HEK293 (cell line): ENCODE results near the gene PHF3.

Experiments
- CTCF ChIA-PET: fragments of 350-600 bp; formaldehyde crosslinking; extraction: SDS; loops from one replicate; lab custom pipeline; 2021; ENCODE audit warnings: antibody characterized with exemption; lab: Yijun Ruan, JAX
- POLR2A ChIA-PET: fragments of 300-600 bp; formaldehyde crosslinking; extraction: SDS; loops from one replicate; lab custom pipeline; 2020; ENCODE audit warnings: antibody characterized with exemption, inconsistent platforms; lab: Yijun Ruan, JAX
- H3K27ac ChIP-seq: fragments of 200-500 bp; sonication (Bioruptor generic); 2 replicates; pipeline ENCODE4 v1.5.1; 2014; ENCODE audit warnings: low read depth, low read length, control low read depth, inconsistent platforms; ENCODE audit errors: extremely low read depth
- H3K36me3 ChIP-seq, 2 experiments: fragments of 200-500 bp in 1 of 2; sonication (Bioruptor generic) in 1 of 2; 1 replicate in 1 of 2; 2 replicates in 1 of 2; pipeline ENCODE4 v1.5.1; 2014 to 2017; ENCODE audit warnings: inconsistent platforms in 2 of 2, low read length in 2 of 2; ENCODE audit not compliant: control insufficient read depth in 2 of 2, insufficient read depth in 1 of 2
- H3K4me1 ChIP-seq: fragments of 200-500 bp; sonication (Bioruptor generic); 2 replicates; pipeline ENCODE4 v1.5.1; 2014; ENCODE audit warnings: mild to moderate bottlenecking, low read length, inconsistent platforms; ENCODE audit not compliant: control insufficient read depth, insufficient read depth
- H3K4me3 ChIP-seq: 2 replicates; pipeline ENCODE4 v1.5.1; 2011; ENCODE audit warnings: low read depth, mild to moderate bottlenecking, control low read depth, low read length, moderate library complexity
- H3K9me3 ChIP-seq: fragments of 200-500 bp; sonication (Bioruptor generic); 2 replicates; pipeline ENCODE4 v1.5.1; 2014; ENCODE audit warnings: low read depth, low read length, inconsistent platforms; ENCODE audit not compliant: control insufficient read depth, insufficient read depth
- ELK4 ChIP-seq: IDR thresholded peaks from 2 replicates; pipeline ENCODE4 v1.6.1; 2011; ENCODE audit warnings: mild to moderate bottlenecking, low read depth, low read length, borderline replicate concordance
- GFI1B ChIP-seq: fragments of 450-650 bp; formaldehyde crosslinking; IDR thresholded peaks from 2 replicates; pipeline ENCODE4 v1.5.1; 2016; ENCODE audit warnings: missing biosample characterization, missing genetic modification characterization
- GLI2 ChIP-seq: fragments of 450-650 bp; formaldehyde crosslinking; IDR thresholded peaks from 2 replicates; pipeline ENCODE4; 2017; ENCODE audit warnings: missing biosample characterization, missing genetic modification characterization, low read depth, borderline replicate concordance
- OVOL3 ChIP-seq: fragments of 450-650 bp; formaldehyde crosslinking; IDR thresholded peaks from 2 replicates; pipeline ENCODE4 v1.5.1; 2016; ENCODE audit warnings: missing biosample characterization, missing genetic modification characterization
- REPIN1 ChIP-seq: fragments of 450-650 bp; formaldehyde crosslinking; IDR thresholded peaks from 2 replicates; pipeline ENCODE4 v1.5.1; 2017; ENCODE audit warnings: missing biosample characterization, missing genetic modification characterization, low read depth
- SALL2 ChIP-seq: fragments of 450-650 bp; formaldehyde crosslinking; IDR thresholded peaks from 2 replicates; pipeline ENCODE4 v1.5.0; 2017; ENCODE audit warnings: missing biosample characterization, mild to moderate bottlenecking, missing genetic modification characterization, borderline replicate concordance
- ZBTB48 ChIP-seq: fragments of 450-650 bp; formaldehyde crosslinking; IDR thresholded peaks from 2 replicates; pipeline ENCODE4 v1.5.1; 2016; ENCODE audit warnings: missing biosample characterization, missing genetic modification characterization
- ZNF114 ChIP-seq: fragments of 450-650 bp; formaldehyde crosslinking; IDR thresholded peaks from 2 replicates; pipeline ENCODE4 v1.5.0; 2017; ENCODE audit warnings: missing biosample characterization, missing genetic modification characterization
- ZNF132 ChIP-seq: fragments of 450-650 bp; formaldehyde crosslinking; IDR thresholded peaks from 2 replicates; pipeline ENCODE4 v1.5.1; 2017; ENCODE audit warnings: missing biosample characterization, missing genetic modification characterization, borderline replicate concordance
- ZNF133 ChIP-seq: fragments of 450-650 bp; formaldehyde crosslinking; IDR thresholded peaks from 2 replicates; pipeline ENCODE4 v1.5.1; 2016; ENCODE audit warnings: missing biosample characterization, missing genetic modification characterization
- ZNF2 ChIP-seq: fragments of 450-650 bp; formaldehyde crosslinking; IDR thresholded peaks from 2 replicates; pipeline ENCODE4 v1.5.1; 2016; ENCODE audit warnings: missing biosample characterization, missing genetic modification characterization
- ZNF292 ChIP-seq: fragments of 450-650 bp; formaldehyde crosslinking; IDR thresholded peaks from 2 replicates; pipeline ENCODE4 v1.5.1; 2016; ENCODE audit warnings: low read depth, missing biosample characterization, missing genetic modification characterization, borderline replicate concordance
- ZNF37A ChIP-seq: fragments of 450-650 bp; IDR thresholded peaks from 2 replicates; pipeline ENCODE4 v1.5.1; 2018; ENCODE audit warnings: missing biosample characterization, missing genetic modification characterization
- ZNF48 ChIP-seq: fragments of 450-650 bp; formaldehyde crosslinking; IDR thresholded peaks from 2 replicates; pipeline ENCODE4 v1.5.1; 2016; ENCODE audit warnings: missing biosample characterization, missing genetic modification characterization
- ZNF585B ChIP-seq: fragments of 450-650 bp; formaldehyde crosslinking; IDR thresholded peaks from 2 replicates; pipeline ENCODE4 v1.5.1; 2016; ENCODE audit warnings: missing biosample characterization, missing genetic modification characterization
- ZNF629 ChIP-seq: fragments of 450-650 bp; formaldehyde crosslinking; IDR thresholded peaks from 2 replicates; pipeline ENCODE4 v1.5.1; 2017; ENCODE audit warnings: missing biosample characterization, missing genetic modification characterization
- ZNF639 ChIP-seq: fragments of 450-650 bp; formaldehyde crosslinking; IDR thresholded peaks from 2 replicates; pipeline ENCODE4 v1.5.1; 2016; ENCODE audit warnings: missing biosample characterization, missing genetic modification characterization
- ZSCAN23 ChIP-seq: fragments of 450-650 bp; formaldehyde crosslinking; IDR thresholded peaks from 2 replicates; pipeline ENCODE4 v1.5.1; 2016; ENCODE audit warnings: missing biosample characterization, missing genetic modification characterization
- TF ChIP-seq, protein P1 (sequence below): fragments of 450-650 bp; formaldehyde crosslinking; IDR thresholded peaks from 2 replicates; pipeline ENCODE4 v1.5.1; 2016; ENCODE audit warnings: missing biosample characterization, missing genetic modification characterization
- TF ChIP-seq, protein P2 (sequence below): fragments of 450-650 bp; formaldehyde crosslinking; IDR thresholded peaks from 2 replicates; pipeline ENCODE4 v1.5.1; 2016; ENCODE audit warnings: missing biosample characterization, missing genetic modification characterization
- TF ChIP-seq, protein P3 (sequence below): fragments of 450-650 bp; formaldehyde crosslinking; IDR thresholded peaks from 2 replicates; pipeline ENCODE4 v1.5.1; 2016; ENCODE audit warnings: missing biosample characterization, missing genetic modification characterization

The PHF3 gene

DNA sequence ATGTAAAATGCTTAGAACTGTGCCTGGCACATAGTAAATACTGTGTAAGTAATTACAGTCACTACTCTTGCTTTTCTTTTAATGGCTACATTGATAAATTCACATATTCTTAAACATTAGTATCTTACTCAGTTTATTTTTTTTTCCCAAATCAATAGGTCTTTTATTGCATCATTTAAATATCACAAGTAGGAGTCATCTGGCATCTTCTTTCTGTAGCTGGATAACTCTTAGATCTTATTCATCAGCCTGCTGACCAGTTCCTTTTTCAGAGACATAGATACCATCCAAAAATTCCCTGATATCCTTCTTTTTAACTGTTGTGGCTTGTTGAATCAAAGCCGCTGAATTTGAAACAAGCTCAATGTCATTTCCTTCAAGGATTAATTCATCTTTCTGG lies 20.0 kb upstream of the PHF3 start:
- Histone ChIP-seq H3K4me3 (no peak overlapping the region), H3K4me1 (peaks cover 9% of the 10 kb centered on the region; the same call in 1 of the 2 replicates), H3K27ac (no peak overlapping the region), H3K36me3 (no peaks in the 10 kb centered on the region), H3K9me3 (no peaks in the 10 kb centered on the region)
- ChIA-PET POLR2A (no interaction called here), CTCF (interaction anchor here (0.7 to 0.8 kb wide), 2 partner anchors 22 to 186 kb away, joined by 3 read pairs; no protein-coding TSS in a partner anchor)
- no peak for TF ChIP-seq ZNF639
- TF ChIP-seq ZNF114 (tag by site-specific recombination): no peak
- TF ChIP-seq REPIN1: no peak
- no peak for TF ChIP-seq GLI2 (tag by site-specific recombination)
- TF ChIP-seq GFI1B: no peak
- TF ChIP-seq, protein P1, sequence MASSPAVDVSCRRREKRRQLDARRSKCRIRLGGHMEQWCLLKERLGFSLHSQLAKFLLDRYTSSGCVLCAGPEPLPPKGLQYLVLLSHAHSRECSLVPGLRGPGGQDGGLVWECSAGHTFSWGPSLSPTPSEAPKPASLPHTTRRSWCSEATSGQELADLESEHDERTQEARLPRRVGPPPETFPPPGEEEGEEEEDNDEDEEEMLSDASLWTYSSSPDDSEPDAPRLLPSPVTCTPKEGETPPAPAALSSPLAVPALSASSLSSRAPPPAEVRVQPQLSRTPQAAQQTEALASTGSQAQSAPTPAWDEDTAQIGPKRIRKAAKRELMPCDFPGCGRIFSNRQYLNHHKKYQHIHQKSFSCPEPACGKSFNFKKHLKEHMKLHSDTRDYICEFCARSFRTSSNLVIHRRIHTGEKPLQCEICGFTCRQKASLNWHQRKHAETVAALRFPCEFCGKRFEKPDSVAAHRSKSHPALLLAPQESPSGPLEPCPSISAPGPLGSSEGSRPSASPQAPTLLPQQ (tag by site-specific recombination): no peak
- TF ChIP-seq ZNF585B (tag by site-specific recombination): no peak
- TF ChIP-seq ZNF132 (tag by site-specific recombination): no peak
- no peak for TF ChIP-seq SALL2
- no peak for TF ChIP-seq ZNF133
- no peak for TF ChIP-seq OVOL3
- no peak for TF ChIP-seq ELK4
- no peak for TF ChIP-seq ZNF629 (tag by site-specific recombination)
- no peak for TF ChIP-seq ZNF2 (tag by site-specific recombination)

DNA sequence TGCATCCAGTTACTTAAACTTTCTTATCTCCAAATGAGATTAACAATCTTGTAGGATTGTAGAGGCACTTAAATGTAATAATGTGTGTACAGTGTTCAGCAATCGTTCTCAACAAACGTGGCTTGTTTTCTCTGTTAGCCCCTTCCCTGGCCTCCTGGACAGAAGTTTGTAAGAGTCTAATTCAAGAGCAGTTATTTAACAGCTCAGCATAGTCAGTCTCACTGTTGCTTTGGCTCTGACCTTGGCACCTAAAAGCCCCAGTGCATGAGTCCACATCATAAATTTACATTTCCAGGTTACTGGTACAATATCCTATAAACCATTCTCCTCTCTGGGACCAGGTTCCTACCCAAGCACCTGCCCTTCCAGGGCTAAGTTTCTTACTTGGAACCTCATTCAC lies 11.5 kb upstream of the PHF3 start:
- no peak overlapping the region for H3K27ac ChIP-seq
- CTCF ChIA-PET: interaction anchor here (0.7 to 0.9 kb wide), 2 partner anchors 26 to 134 kb away, joined by 3 to 5 read pairs; no protein-coding TSS in a partner anchor
- H3K4me3 ChIP-seq: no peak overlapping the region
- no peaks in the 10 kb centered on the region for H3K36me3 ChIP-seq
- H3K9me3 ChIP-seq: no peaks in the 10 kb centered on the region
- H3K4me1 ChIP-seq: no peaks in the 10 kb centered on the region
- no peak for TF ChIP-seq ZSCAN23 (tag by site-specific recombination)
- TF ChIP-seq ZNF132 (tag by site-specific recombination): no peak
- TF ChIP-seq ZBTB48: no peak
- TF ChIP-seq, protein P2, sequence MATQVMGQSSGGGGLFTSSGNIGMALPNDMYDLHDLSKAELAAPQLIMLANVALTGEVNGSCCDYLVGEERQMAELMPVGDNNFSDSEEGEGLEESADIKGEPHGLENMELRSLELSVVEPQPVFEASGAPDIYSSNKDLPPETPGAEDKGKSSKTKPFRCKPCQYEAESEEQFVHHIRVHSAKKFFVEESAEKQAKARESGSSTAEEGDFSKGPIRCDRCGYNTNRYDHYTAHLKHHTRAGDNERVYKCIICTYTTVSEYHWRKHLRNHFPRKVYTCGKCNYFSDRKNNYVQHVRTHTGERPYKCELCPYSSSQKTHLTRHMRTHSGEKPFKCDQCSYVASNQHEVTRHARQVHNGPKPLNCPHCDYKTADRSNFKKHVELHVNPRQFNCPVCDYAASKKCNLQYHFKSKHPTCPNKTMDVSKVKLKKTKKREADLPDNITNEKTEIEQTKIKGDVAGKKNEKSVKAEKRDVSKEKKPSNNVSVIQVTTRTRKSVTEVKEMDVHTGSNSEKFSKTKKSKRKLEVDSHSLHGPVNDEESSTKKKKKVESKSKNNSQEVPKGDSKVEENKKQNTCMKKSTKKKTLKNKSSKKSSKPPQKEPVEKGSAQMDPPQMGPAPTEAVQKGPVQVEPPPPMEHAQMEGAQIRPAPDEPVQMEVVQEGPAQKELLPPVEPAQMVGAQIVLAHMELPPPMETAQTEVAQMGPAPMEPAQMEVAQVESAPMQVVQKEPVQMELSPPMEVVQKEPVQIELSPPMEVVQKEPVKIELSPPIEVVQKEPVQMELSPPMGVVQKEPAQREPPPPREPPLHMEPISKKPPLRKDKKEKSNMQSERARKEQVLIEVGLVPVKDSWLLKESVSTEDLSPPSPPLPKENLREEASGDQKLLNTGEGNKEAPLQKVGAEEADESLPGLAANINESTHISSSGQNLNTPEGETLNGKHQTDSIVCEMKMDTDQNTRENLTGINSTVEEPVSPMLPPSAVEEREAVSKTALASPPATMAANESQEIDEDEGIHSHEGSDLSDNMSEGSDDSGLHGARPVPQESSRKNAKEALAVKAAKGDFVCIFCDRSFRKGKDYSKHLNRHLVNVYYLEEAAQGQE (tag by site-specific recombination): no peak
- TF ChIP-seq SALL2: no peak
- no peak for TF ChIP-seq ZNF37A (tag by site-specific recombination)
- TF ChIP-seq ZNF48 (tag by site-specific recombination): no peak
- TF ChIP-seq ZNF292 (tag by site-specific recombination): no peak
- TF ChIP-seq, protein P3, sequence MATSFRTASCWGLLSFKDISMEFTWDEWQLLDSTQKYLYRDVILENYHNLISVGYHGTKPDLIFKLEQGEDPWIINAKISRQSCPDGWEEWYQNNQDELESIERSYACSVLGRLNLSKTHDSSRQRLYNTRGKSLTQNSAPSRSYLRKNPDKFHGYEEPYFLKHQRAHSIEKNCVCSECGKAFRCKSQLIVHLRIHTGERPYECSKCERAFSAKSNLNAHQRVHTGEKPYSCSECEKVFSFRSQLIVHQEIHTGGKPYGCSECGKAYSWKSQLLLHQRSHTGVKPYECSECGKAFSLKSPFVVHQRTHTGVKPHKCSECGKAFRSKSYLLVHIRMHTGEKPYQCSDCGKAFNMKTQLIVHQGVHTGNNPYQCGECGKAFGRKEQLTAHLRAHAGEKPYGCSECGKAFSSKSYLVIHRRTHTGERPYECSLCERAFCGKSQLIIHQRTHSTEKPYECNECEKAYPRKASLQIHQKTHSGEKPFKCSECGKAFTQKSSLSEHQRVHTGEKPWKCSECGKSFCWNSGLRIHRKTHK (tag by site-specific recombination): no peak
- POLR2A ChIA-PET: no interaction called here
